HepG2 (cell line): ENCODE results near the gene TECPR1. TPM values are rescaled to one million over a fixed set of nuclear protein-coding genes. Genes with fewer than 3 reads are reported as not detected.

Experiments used
- ARNT2 ChIP-seq: sonication (generic); formaldehyde crosslinking; IDR thresholded peaks from 2 replicates; pipeline ENCODE4 v1.8.0; 2022; ENCODE audit warnings: mild to moderate bottlenecking, low read depth, missing genetic modification reagents, moderate library complexity
- BCL6 ChIP-seq: IDR thresholded peaks from 2 replicates; pipeline ENCODE4 v1.6.1; 2016; ENCODE audit warnings: missing genetic modification reagents, missing compliant biosample characterization
- ELF3 ChIP-seq: IDR thresholded peaks from 2 replicates; pipeline ENCODE4 v1.6.1; 2016; ENCODE audit warnings: missing genetic modification reagents, missing compliant biosample characterization
- GATAD2A ChIP-seq: IDR thresholded peaks from 2 replicates; pipeline ENCODE4 v1.6.1; 2016
- HNRNPL ChIP-seq: fragments of 200-400 bp; formaldehyde crosslinking; IDR thresholded peaks from 2 replicates; pipeline ENCODE4 v1.6.1; 2017; ENCODE audit warnings: mild to moderate bottlenecking, low read depth, low read length
- MED1 ChIP-seq: sonication (generic); formaldehyde crosslinking; IDR thresholded peaks from 2 replicates; pipeline ENCODE4 v1.4.0; 2020; ENCODE audit warnings: missing genetic modification reagents
- MIER3 ChIP-seq: IDR thresholded peaks from 2 replicates; pipeline ENCODE4 v1.6.1; 2016; ENCODE audit warnings: missing compliant biosample characterization, borderline replicate concordance
- MTF2 ChIP-seq: sonication (generic); formaldehyde crosslinking; IDR thresholded peaks from 2 replicates; pipeline ENCODE4 v1.5.0; 2020; ENCODE audit warnings: missing genetic modification reagents, borderline replicate concordance
- ONECUT2 ChIP-seq: sonication (generic); formaldehyde crosslinking; IDR thresholded peaks from 2 replicates; pipeline ENCODE4 v1.4.0; 2020; ENCODE audit warnings: missing genetic modification reagents
- PHF20 ChIP-seq: sonication (generic); formaldehyde crosslinking; IDR thresholded peaks from 2 replicates; pipeline ENCODE4 v1.5.0; 2020; ENCODE audit warnings: mild to moderate bottlenecking, missing genetic modification reagents
- POLR2A ChIP-seq, 2 experiments: IDR thresholded peaks; 2 replicates each; pipeline ENCODE4 v1.6.1; 2011; ENCODE audit warnings: low read depth in 2 of 2, low read length in 2 of 2, mild to moderate bottlenecking in 1 of 2, moderate library complexity in 1 of 2; ENCODE audit not compliant: insufficient read depth in 1 of 2
- POLR2AphosphoS5 ChIP-seq: IDR thresholded peaks from 2 replicates; pipeline ENCODE4 v1.6.1; 2012; ENCODE audit warnings: low read depth, low read length
- POLR2G ChIP-seq: fragments of 200-400 bp; formaldehyde crosslinking; IDR thresholded peaks from 2 replicates; pipeline ENCODE4 v1.6.1; 2018; ENCODE audit warnings: mild to moderate bottlenecking, low read depth, low read length, moderate library complexity
- REPIN1 ChIP-seq: sonication (generic); formaldehyde crosslinking; IDR thresholded peaks from 2 replicates; pipeline ENCODE4 v1.8.0; 2022; ENCODE audit warnings: missing genetic modification reagents, low read depth, mild to moderate bottlenecking, borderline replicate concordance
- SIN3A ChIP-seq: IDR thresholded peaks from 2 replicates; pipeline ENCODE4 v1.6.1; 2011; ENCODE audit warnings: low read depth, mild to moderate bottlenecking, control low read depth, low read length, borderline replicate concordance
- SP1 ChIP-seq, 2 experiments: fragments of 450-650 bp in 1 of 2; sonication (generic) in 1 of 2; formaldehyde crosslinking in 1 of 2; IDR thresholded peaks; 2 replicates each; pipeline versions ENCODE4 v1.4.0 to v1.6.1; 2016 to 2020; ENCODE audit warnings: missing genetic modification reagents in 1 of 2
- SP5 ChIP-seq: IDR thresholded peaks from 2 replicates; pipeline ENCODE4 v1.6.1; 2016; ENCODE audit warnings: low read depth, borderline replicate concordance
- TFAP4 ChIP-seq: sonication (generic); IDR thresholded peaks from 2 replicates; pipeline ENCODE4 v1.6.1; 2016; ENCODE audit warnings: low read depth, borderline replicate concordance
- UBTF ChIP-seq: sonication (generic); formaldehyde crosslinking; IDR thresholded peaks from 2 replicates; pipeline ENCODE4 v1.4.0; 2020; ENCODE audit warnings: mild to moderate bottlenecking, missing genetic modification reagents
- ZBTB7B ChIP-seq: sonication (generic); formaldehyde crosslinking; IDR thresholded peaks from 2 replicates; pipeline ENCODE4 v1.4.0; 2020; ENCODE audit warnings: missing genetic modification reagents
- ZNF230 ChIP-seq: sonication (generic); formaldehyde crosslinking; IDR thresholded peaks from 2 replicates; pipeline ENCODE4 v1.4.0; 2020; ENCODE audit warnings: mild to moderate bottlenecking, missing genetic modification reagents
- ZNF547 ChIP-seq: sonication (generic); formaldehyde crosslinking; IDR thresholded peaks from 2 replicates; pipeline ENCODE4 v1.5.1; 2020; ENCODE audit warnings: mild to moderate bottlenecking, missing genetic modification reagents
- ZNF772 ChIP-seq: sonication (generic); formaldehyde crosslinking; IDR thresholded peaks from 2 replicates; pipeline ENCODE4 v1.5.0; 2020; ENCODE audit warnings: mild to moderate bottlenecking, missing genetic modification reagents
- ZNF788 ChIP-seq: sonication (generic); formaldehyde crosslinking; IDR thresholded peaks from 2 replicates; pipeline ENCODE4 v1.5.0; 2020; ENCODE audit warnings: mild to moderate bottlenecking, missing genetic modification reagents, borderline replicate concordance
- polyA plus RNA-seq, 8 experiments: library from polyadenylated mRNA; depleted of rRNA in 3 of 8; stranded (reverse) in 7 of 8; unstranded in 1 of 8; fragments of >200 nt; fragmentation: Illumina TruSeq in 4 of 8; extraction: Trizol in 4 of 8; gene quantifications; 2 replicates each; pipeline versions ENCODE4 v1.2.1 to v1.2.3, GENCODE V29; 2011 to 2016; ENCODE audit warnings: low read depth in 4 of 8, missing spikeins in 1 of 8, mixed read lengths in 1 of 8; ENCODE audit not compliant: insufficient read depth in 1 of 8
- total RNA-seq, 5 experiments: library from RNA; depleted of rRNA; stranded (reverse); fragments of >200 nt; fragmentation: Illumina TruSeq; extraction: Trizol; gene quantifications; 2 replicates each; pipeline ENCODE4 v1.2.3, GENCODE V29; 2016; ENCODE audit warnings: low read depth in 1 of 5

The TECPR1 gene
- total and polyA plus RNA-seq, 2 of the 13 experiments (the other 11 are each of a cell fraction or from before 2014, with no cell fraction given) = 2.3 to 6.3 TPM

GRCh38 chr7:98280791-98281756 is 29.0 kb upstream of the TECPR1 start, which contains the start of gene BRI3 (continued):
- TF ChIP-seq UBTF (CRISPR knock-in tag) (no peak), MED1 (CRISPR knock-in tag) (0 out of 2 replicates have a peak, but pooled peaks have one; percentile 38), PHF20 (peak; percentile 33; the same call in 1 of the 2 replicates), HNRNPL (0 out of 2 replicates have a peak, but pooled peaks have one; percentile 55), POLR2AphosphoS5 (peak; percentile 89), SP5 (CRISPR knock-in tag) (peak; percentile 51; the same call in 1 of the 2 replicates), ZNF547 (CRISPR knock-in tag) (0 out of 2 replicates have a peak, but pooled peaks have one; percentile 46), GATAD2A (CRISPR knock-in tag) (peak; percentile 33; the same call in 1 of the 2 replicates), ZNF788 (peak; percentile 70; the same call in 1 of the 2 replicates), ONECUT2 (CRISPR knock-in tag) (0 out of 2 replicates have a peak, but pooled peaks have one; percentile 25), SP1 (IDR thresholded peaks at IDR 0.05) (no peak), SP1 (CRISPR knock-in tag; IDR thresholded peaks at IDR 0.05) (peak; percentile 56; the same call in 1 of the 2 replicates), BCL6 (CRISPR knock-in tag) (peak; percentile 27; the same call in 1 of the 2 replicates), ZBTB7B (CRISPR knock-in tag) (0 out of 2 replicates have a peak, but pooled peaks have one; percentile 41), REPIN1 (CRISPR knock-in tag) (peak; percentile 33; the same call in 1 of the 2 replicates), MTF2 (CRISPR knock-in tag) (no peak), ZNF772 (CRISPR knock-in tag) (peak; percentile 50; the same call in 1 of the 2 replicates), ZNF230 (CRISPR knock-in tag) (0 out of 2 replicates have a peak, but pooled peaks have one; percentile 43), POLR2A (IDR thresholded peaks at IDR 0.05; ENCODE audit: insufficient read depth in 1 of 2, low read depth in 2 of 2, low read length in 2 of 2) (peak in 1 of 2 experiments; percentile 96; a peak in 2 of 4 replicates), ELF3 (CRISPR knock-in tag) (peak; percentile 45), MIER3 (CRISPR knock-in tag) (peak; percentile 26; the same call in 1 of the 2 replicates), ARNT2 (CRISPR knock-in tag) (peak; percentile 50; the same call in 1 of the 2 replicates), SIN3A (peak; percentile 79; the same call in 1 of the 2 replicates), TFAP4 (peak; percentile 31; the same call in 1 of the 2 replicates), POLR2G (peak; percentile 93)
